HCT116 (cell line): Measurements from ENCODE around the gene DLG2. TPM values are rescaled to one million over a fixed set of nuclear protein-coding genes. Genes with fewer than 3 reads are reported as not detected.

ENCODE experiments used
- ATAC-seq: fragments of 200-7000 bp; cut with Tn5 transposase; 2 replicates; pipeline ENCODE4 v1.9.1; 2020; ENCODE audit warnings: mild to moderate bottlenecking, moderate library complexity
- BruUV-seq: library from RNA; stranded (reverse); fragments of 400-500 nt; replicated peaks from 2 replicates; lab custom pipeline; 2021; lab: Mats Ljungman, UMichigan
- CTCF ChIA-PET: fragments of 300-600 bp; sonication (Branson Sonifier 250); formaldehyde crosslinking; loops from one replicate; lab custom pipeline; 2021; ENCODE audit warnings: antibody characterized with exemption; lab: Charles Lee
- POLR2A ChIA-PET: fragments of 300-600, 350-600 bp; sonication (Branson Sonifier 250); formaldehyde crosslinking; loops from one replicate; lab custom pipeline; 2021; ENCODE audit warnings: antibody characterized with exemption; lab: Charles Lee
- RAD21 ChIA-PET, 2 experiments: fragments of 300-600 bp; sonication (Branson Sonifier 250); formaldehyde crosslinking; loops; one replicate each; lab custom pipeline; 2023; ENCODE audit warnings: low total read pairs in 2 of 2; ENCODE audit not compliant: uncharacterized antibody in 2 of 2, unreplicated experiment in 2 of 2, low non-redundant PET in 1 of 2; lab: Charles Lee
- DNase-seq: peaks from one replicate; pipeline ENCODE4 v3.0.0-alpha.2; 2010; ENCODE audit warnings: low read depth, low spot score
- H2AFZ ChIP-seq: fragments of 200-600 bp; shearing (Covaris generic), sonication (generic); 2 replicates; pipeline ENCODE4 v1.6.1; 2017; ENCODE audit warnings: low read depth, mixed run types, mixed read lengths, antibody characterized with exemption, low read length; ENCODE audit not compliant: poor library complexity, severe bottlenecking
- H3K27ac ChIP-seq: 2 replicates; pipeline ENCODE4 v1.5.1; 2012; ENCODE audit warnings: low read depth, low read length
- H3K27me3 ChIP-seq: fragments of 200-600 bp; sonication (generic); 2 replicates; pipeline ENCODE4 v1.6.1; 2016; ENCODE audit warnings: mixed run types, low read length, mixed read lengths; ENCODE audit not compliant: insufficient read depth
- H3K36me3 ChIP-seq, 2 experiments: fragments of 200-500 bp in 1 of 2; fragments of 200-600 bp in 1 of 2; sonication (Bioruptor generic) in 1 of 2; sonication (generic) in 1 of 2; 2 replicates each; pipeline versions ENCODE4 v1.5.1 to v1.6.1; 2014 to 2016; ENCODE audit warnings: low read length in 2 of 2, inconsistent platforms in 1 of 2, mixed read lengths in 1 of 2, mixed run types in 1 of 2; ENCODE audit not compliant: insufficient read depth in 2 of 2, control insufficient read depth in 1 of 2
- H3K4me1 ChIP-seq, 2 experiments: fragments of 200-600 bp in 1 of 2; sonication (generic) in 1 of 2; 2 replicates each; pipeline versions ENCODE4 v1.5.1 to v1.6.1; 2012 to 2017; ENCODE audit warnings: low read length in 2 of 2, inconsistent platforms in 1 of 2, mild to moderate bottlenecking in 1 of 2, mixed read lengths in 1 of 2, mixed run types in 1 of 2, moderate library complexity in 1 of 2; ENCODE audit not compliant: insufficient read depth in 2 of 2, control insufficient read depth in 1 of 2
- H3K4me2 ChIP-seq: fragments of 200-600 bp; sonication (generic); 2 replicates; pipeline ENCODE4 v1.6.1; 2017; ENCODE audit warnings: mixed run types, low read length, mixed read lengths
- H3K4me3 ChIP-seq, 2 experiments: fragments of 200-600 bp in 1 of 2; sonication (generic) in 1 of 2; replicated peaks in 1 of 2; 2 replicates each; pipeline ENCODE4 v1.5.1; 2011 to 2016; ENCODE audit warnings: low read length in 2 of 2, control low read depth in 1 of 2, low read depth in 1 of 2, mild to moderate bottlenecking in 1 of 2, mixed read lengths in 1 of 2, mixed run types in 1 of 2
- H3K79me2 ChIP-seq: fragments of 200-600 bp; sonication (generic); 2 replicates; pipeline ENCODE4 v1.6.1; 2017; ENCODE audit warnings: mild to moderate bottlenecking, mixed run types, low read length, moderate library complexity, mixed read lengths; ENCODE audit not compliant: insufficient read depth
- H3K9ac ChIP-seq: fragments of 200-600 bp; sonication (generic); 2 replicates; pipeline ENCODE4 v1.6.1; 2016; ENCODE audit warnings: low read length, mixed read lengths
- H3K9me2 ChIP-seq: fragments of 200-600 bp; sonication (generic), shearing (Covaris generic); 2 replicates; pipeline ENCODE4 v1.6.1; 2017; ENCODE audit warnings: mixed run types, mild to moderate bottlenecking, moderate library complexity; ENCODE audit not compliant: insufficient read depth
- H3K9me3 ChIP-seq, 2 experiments: fragments of 200-500 bp in 1 of 2; fragments of 200-600 bp in 1 of 2; sonication (Bioruptor generic) in 1 of 2; sonication (generic) in 1 of 2; 2 replicates each; pipeline ENCODE4 v1.6.1; 2014 to 2017; ENCODE audit warnings: low read length in 2 of 2, mixed read lengths in 2 of 2, inconsistent platforms in 1 of 2, low read depth in 1 of 2, mild to moderate bottlenecking in 1 of 2, mixed run types in 1 of 2, moderate library complexity in 1 of 2; ENCODE audit not compliant: control insufficient read depth in 1 of 2, insufficient read depth in 1 of 2
- H4K20me1 ChIP-seq: fragments of 200-600 bp; sonication (generic), shearing (Covaris generic); 2 replicates; pipeline ENCODE4 v1.6.1; 2017; ENCODE audit warnings: mixed run types, mild to moderate bottlenecking, moderate library complexity; ENCODE audit not compliant: insufficient read depth
- CBX3 ChIP-seq: IDR thresholded peaks from 2 replicates; pipeline ENCODE4 v1.6.1; 2012; ENCODE audit warnings: low read depth
- CEBPB ChIP-seq: IDR thresholded peaks from 2 replicates; pipeline ENCODE4 v1.6.1; 2012; ENCODE audit warnings: low read depth
- EGR1 ChIP-seq: IDR thresholded peaks from 2 replicates; pipeline ENCODE4 v1.6.1; 2012; ENCODE audit warnings: low read depth
- ELF1 ChIP-seq: IDR thresholded peaks from 2 replicates; pipeline ENCODE4 v1.6.1; 2012; ENCODE audit warnings: low read depth, borderline replicate concordance
- EZH2 ChIP-seq: fragments of 200-600 bp; sonication (generic); IDR thresholded peaks from 2 replicates; pipeline ENCODE4 v1.6.1; 2017; ENCODE audit warnings: antibody characterized with exemption, mixed run types
- EZH2phosphoT487 ChIP-seq: fragments of 200-600 bp; IDR thresholded peaks from 2 replicates; pipeline ENCODE4 v1.6.1; 2018; ENCODE audit warnings: antibody characterized with exemption, borderline replicate concordance
- FOSL1 ChIP-seq: IDR thresholded peaks from 2 replicates; pipeline ENCODE4 v1.6.1; 2012; ENCODE audit warnings: low read depth
- POLR2A ChIP-seq: IDR thresholded peaks from 2 replicates; pipeline ENCODE4 v1.7.0; 2011; ENCODE audit warnings: borderline replicate concordance; ENCODE audit not compliant: insufficient read depth, insufficient read length; ENCODE audit errors: extremely low read depth
- POLR2AphosphoS5 ChIP-seq: IDR thresholded peaks from 2 replicates; pipeline ENCODE4 v1.6.1; 2011; ENCODE audit warnings: mild to moderate bottlenecking, low read depth, low read length, moderate library complexity
- SIN3A ChIP-seq: IDR thresholded peaks from 2 replicates; pipeline ENCODE4 v1.6.1; 2012; ENCODE audit warnings: low read depth
- SP1 ChIP-seq: IDR thresholded peaks from 2 replicates; pipeline ENCODE4 v1.6.1; 2012; ENCODE audit warnings: low read depth
- TCF7L2 ChIP-seq: IDR thresholded peaks from 2 replicates; pipeline ENCODE4 v1.7.0; 2011; ENCODE audit warnings: borderline replicate concordance, inconsistent platforms; ENCODE audit not compliant: insufficient read depth, insufficient read length; ENCODE audit errors: extremely low read depth
- YY1 ChIP-seq: IDR thresholded peaks from 2 replicates; pipeline ENCODE4 v1.6.1; 2011; ENCODE audit warnings: low read length, low read depth, moderate library complexity, mild to moderate bottlenecking; ENCODE audit not compliant: insufficient replicate concordance; ENCODE audit errors: extremely low read depth
- ZBTB33 ChIP-seq: IDR thresholded peaks from 2 replicates; pipeline ENCODE4 v1.6.1; 2011; ENCODE audit warnings: mild to moderate bottlenecking, low read length, moderate library complexity; ENCODE audit not compliant: insufficient replicate concordance; ENCODE audit errors: extremely low read depth
- ZFX ChIP-seq: fragments of 450-650 bp; IDR thresholded peaks from 2 replicates; pipeline ENCODE4 v1.6.1; 2017
- ZNF274 ChIP-seq: fragments of 200-500 bp; sonication (Bioruptor generic); IDR thresholded peaks from 2 replicates; pipeline ENCODE4 v1.6.1; 2014; ENCODE audit warnings: mild to moderate bottlenecking, low read depth, low read length, inconsistent platforms
- intact Hi-C: fragments of 100-400 bp; cut with micrococcal nuclease; formaldehyde crosslinking; loops from 2 replicates; pipeline ENCODE4 v1.10.0; 2022
- total RNA-seq: library from RNA; stranded (reverse); gene quantifications from one replicate; pipeline ENCODE4 v1.2.1, GENCODE V29; 2021; ENCODE audit not compliant: unreplicated experiment
- TF ChIP-seq, protein P1 (sequence below): IDR thresholded peaks from 2 replicates; pipeline ENCODE4 v1.6.1; 2012; ENCODE audit warnings: low read depth
- TF ChIP-seq, protein P2 (sequence below): IDR thresholded peaks from 2 replicates; pipeline ENCODE4 v1.6.1; 2012
- TF ChIP-seq, protein P3 (sequence below): IDR thresholded peaks from 2 replicates; pipeline ENCODE4 v1.6.1; 2012
- TF ChIP-seq, protein P4 (sequence below), 3 experiments: fragments of 200-600 bp in 1 of 3; sonication (generic) in 1 of 3; IDR thresholded peaks in 2 of 3; conservative IDR thresholded peaks in 1 of 3; 2 replicates each; pipeline ENCODE4 v1.5.1; 2012 to 2017; ENCODE audit warnings: low read depth in 2 of 3, low read length in 2 of 3, antibody characterized with exemption in 1 of 3, borderline replicate concordance in 1 of 3, control low read depth in 1 of 3, mild to moderate bottlenecking in 1 of 3, mixed read lengths in 1 of 3, mixed run types in 1 of 3, moderate library complexity in 1 of 3; ENCODE audit not compliant: insufficient read depth in 1 of 3

Gene DLG2
- total RNA-seq, 1 experiment from 2014 or later = 2.4 TPM

- H3K4me3 ChIP-seq = no peak overlapping the region
- CTCF ChIA-PET = no interaction called here
- no peaks in the 10 kb centered on the region for H3K9me3 ChIP-seq
- no peak overlapping the region for H2AFZ ChIP-seq
- intact Hi-C loops = no loop called here
- no TSS peak for BruUV-seq
- no peaks in the 10 kb centered on the region for H3K4me1 ChIP-seq
- RAD21 ChIA-PET = no interaction called here
- H4K20me1 ChIP-seq = no peaks in the 10 kb centered on the region; the same call in 1 of the 2 replicates
- H3K79me2 ChIP-seq = no peaks in the 10 kb centered on the region
- no peaks in the 10 kb centered on the region for H3K36me3 ChIP-seq
- DNase-seq = no peak
- H3K27ac ChIP-seq = no peak overlapping the region
- no peak for ATAC-seq
- POLR2A ChIA-PET = no interaction called here
- H3K9ac ChIP-seq = no peak overlapping the region
- no peak overlapping the region for H3K4me2 ChIP-seq
- H3K27me3 ChIP-seq = peaks cover 54% of the 10 kb centered on the region
- TF ChIP-seq FOSL1 = no peak
- TF ChIP-seq ZFX = no peak
- TF ChIP-seq POLR2A = no peak
- TF ChIP-seq ELF1 = no peak
- TF ChIP-seq, protein P1, sequence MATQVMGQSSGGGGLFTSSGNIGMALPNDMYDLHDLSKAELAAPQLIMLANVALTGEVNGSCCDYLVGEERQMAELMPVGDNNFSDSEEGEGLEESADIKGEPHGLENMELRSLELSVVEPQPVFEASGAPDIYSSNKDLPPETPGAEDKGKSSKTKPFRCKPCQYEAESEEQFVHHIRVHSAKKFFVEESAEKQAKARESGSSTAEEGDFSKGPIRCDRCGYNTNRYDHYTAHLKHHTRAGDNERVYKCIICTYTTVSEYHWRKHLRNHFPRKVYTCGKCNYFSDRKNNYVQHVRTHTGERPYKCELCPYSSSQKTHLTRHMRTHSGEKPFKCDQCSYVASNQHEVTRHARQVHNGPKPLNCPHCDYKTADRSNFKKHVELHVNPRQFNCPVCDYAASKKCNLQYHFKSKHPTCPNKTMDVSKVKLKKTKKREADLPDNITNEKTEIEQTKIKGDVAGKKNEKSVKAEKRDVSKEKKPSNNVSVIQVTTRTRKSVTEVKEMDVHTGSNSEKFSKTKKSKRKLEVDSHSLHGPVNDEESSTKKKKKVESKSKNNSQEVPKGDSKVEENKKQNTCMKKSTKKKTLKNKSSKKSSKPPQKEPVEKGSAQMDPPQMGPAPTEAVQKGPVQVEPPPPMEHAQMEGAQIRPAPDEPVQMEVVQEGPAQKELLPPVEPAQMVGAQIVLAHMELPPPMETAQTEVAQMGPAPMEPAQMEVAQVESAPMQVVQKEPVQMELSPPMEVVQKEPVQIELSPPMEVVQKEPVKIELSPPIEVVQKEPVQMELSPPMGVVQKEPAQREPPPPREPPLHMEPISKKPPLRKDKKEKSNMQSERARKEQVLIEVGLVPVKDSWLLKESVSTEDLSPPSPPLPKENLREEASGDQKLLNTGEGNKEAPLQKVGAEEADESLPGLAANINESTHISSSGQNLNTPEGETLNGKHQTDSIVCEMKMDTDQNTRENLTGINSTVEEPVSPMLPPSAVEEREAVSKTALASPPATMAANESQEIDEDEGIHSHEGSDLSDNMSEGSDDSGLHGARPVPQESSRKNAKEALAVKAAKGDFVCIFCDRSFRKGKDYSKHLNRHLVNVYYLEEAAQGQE = no peak
- TF ChIP-seq POLR2AphosphoS5 = no peak
- TF ChIP-seq TCF7L2 = no peak
- TF ChIP-seq EZH2phosphoT487 = no peak
- no peak for TF ChIP-seq SP1
- TF ChIP-seq, protein P2, sequence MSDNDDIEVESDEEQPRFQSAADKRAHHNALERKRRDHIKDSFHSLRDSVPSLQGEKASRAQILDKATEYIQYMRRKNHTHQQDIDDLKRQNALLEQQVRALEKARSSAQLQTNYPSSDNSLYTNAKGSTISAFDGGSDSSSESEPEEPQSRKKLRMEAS = no peak
- TF ChIP-seq ZBTB33 = no peak
- no peak for TF ChIP-seq SIN3A
- no peak for TF ChIP-seq EGR1
- no peak for TF ChIP-seq ZNF274
- no peak for TF ChIP-seq EZH2
- TF ChIP-seq, protein P3, sequence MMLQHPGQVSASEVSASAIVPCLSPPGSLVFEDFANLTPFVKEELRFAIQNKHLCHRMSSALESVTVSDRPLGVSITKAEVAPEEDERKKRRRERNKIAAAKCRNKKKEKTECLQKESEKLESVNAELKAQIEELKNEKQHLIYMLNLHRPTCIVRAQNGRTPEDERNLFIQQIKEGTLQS = no peak
- TF ChIP-seq, protein P4, sequence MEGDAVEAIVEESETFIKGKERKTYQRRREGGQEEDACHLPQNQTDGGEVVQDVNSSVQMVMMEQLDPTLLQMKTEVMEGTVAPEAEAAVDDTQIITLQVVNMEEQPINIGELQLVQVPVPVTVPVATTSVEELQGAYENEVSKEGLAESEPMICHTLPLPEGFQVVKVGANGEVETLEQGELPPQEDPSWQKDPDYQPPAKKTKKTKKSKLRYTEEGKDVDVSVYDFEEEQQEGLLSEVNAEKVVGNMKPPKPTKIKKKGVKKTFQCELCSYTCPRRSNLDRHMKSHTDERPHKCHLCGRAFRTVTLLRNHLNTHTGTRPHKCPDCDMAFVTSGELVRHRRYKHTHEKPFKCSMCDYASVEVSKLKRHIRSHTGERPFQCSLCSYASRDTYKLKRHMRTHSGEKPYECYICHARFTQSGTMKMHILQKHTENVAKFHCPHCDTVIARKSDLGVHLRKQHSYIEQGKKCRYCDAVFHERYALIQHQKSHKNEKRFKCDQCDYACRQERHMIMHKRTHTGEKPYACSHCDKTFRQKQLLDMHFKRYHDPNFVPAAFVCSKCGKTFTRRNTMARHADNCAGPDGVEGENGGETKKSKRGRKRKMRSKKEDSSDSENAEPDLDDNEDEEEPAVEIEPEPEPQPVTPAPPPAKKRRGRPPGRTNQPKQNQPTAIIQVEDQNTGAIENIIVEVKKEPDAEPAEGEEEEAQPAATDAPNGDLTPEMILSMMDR (IDR thresholded peaks at IDR 0.05 in 2 of 3, conservative IDR thresholded peaks at IDR 0.05 in 1 of 3; ENCODE audit: borderline replicate concordance in 1 of 3, insufficient read depth in 1 of 3, low read depth in 2 of 3, low read length in 2 of 3) = no peak
- no peak for TF ChIP-seq CEBPB
- TF ChIP-seq YY1 = no peak
- no peak for TF ChIP-seq CBX3
- no peaks in the 10 kb centered on the region for H3K9me2 ChIP-seq
These were observed 2072.3 kb downstream of the DLG2 start for GRCh38 chr11:83554876-83555275.
